ENCODE measurements around the gene COL26A1.
"Not testable (repeated sequence)": the region's sequence is repeated elsewhere in the genome, so short reads cannot be mapped to it uniquely, and the experiment has no call there.

COL26A1 gene

GRCh38 chr7:101502466-101503098, 139.9 kb downstream of the COL26A1 start:
- no peak for FAIRE-seq

- FAIRE-seq, result not testable (repeated sequence)
These were observed 142.8 kb downstream of the COL26A1 start for GRCh38 chr7:101505510-101505909.

GRCh38 chr7:101506531-101506930, 143.9 kb downstream of the COL26A1 start:
- no peak for FAIRE-seq

GRCh38 chr7:101507327-101507726, 144.7 kb downstream of the COL26A1 start:
- no peak for FAIRE-seq

GRCh38 chr7:101507791-101508252, 145.1 kb downstream of the COL26A1 start:
- peak; percentile 84 for FAIRE-seq

GRCh38 chr7:101510297-101510696, 147.6 kb downstream of the COL26A1 start:
- FAIRE-seq, result no peak

- no peak for FAIRE-seq
These were observed 149.3 kb downstream of the COL26A1 start for GRCh38 chr7:101511965-101512364.

- FAIRE-seq, result no peak
These were observed 154.2 kb downstream of the COL26A1 start for GRCh38 chr7:101516851-101517250.

- FAIRE-seq, result no peak
These were observed 154.6 kb downstream of the COL26A1 start for GRCh38 chr7:101517304-101517703.

GRCh38 chr7:101518336-101518735, 155.7 kb downstream of the COL26A1 start:
- no peak for FAIRE-seq

GRCh38 chr7:101519324-101520023, 156.8 kb downstream of the COL26A1 start:
- FAIRE-seq, result no peak

- FAIRE-seq, result no peak
These were observed 158.8 kb downstream of the COL26A1 start for GRCh38 chr7:101521430-101521925.

- no peak for FAIRE-seq
These were observed 159.3 kb downstream of the COL26A1 start for GRCh38 chr7:101522021-101522420.

GRCh38 chr7:101527844-101528667, 165.4 kb downstream of the COL26A1 start:
- FAIRE-seq, result no peak

- FAIRE-seq, result no peak
These were observed 166.9 kb downstream of the COL26A1 start for GRCh38 chr7:101529560-101529959.

- no peak for FAIRE-seq
These were observed 169.2 kb downstream of the COL26A1 start for GRCh38 chr7:101531726-101532357.

GRCh38 chr7:101532400-101533102, 169.9 kb downstream of the COL26A1 start:
- FAIRE-seq, result no peak

GRCh38 chr7:101533103-101533465, 170.4 kb downstream of the COL26A1 start:
- no peak for FAIRE-seq

GRCh38 chr7:101534015-101534803, 171.5 kb downstream of the COL26A1 start:
- FAIRE-seq, result no peak

- no peak for FAIRE-seq
These were observed 172.2 kb downstream of the COL26A1 start for GRCh38 chr7:101534873-101535272.

GRCh38 chr7:101535351-101535751, 172.7 kb downstream of the COL26A1 start:
- no peak for FAIRE-seq
